HG02970 (cell line): Measurements from ENCODE around the gene VIPR2.

ENCODE experiments used
- ATAC-seq: cut with Tn5 transposase; IDR thresholded peaks from one replicate; pipeline ENCODE4 v1.9.1; 2021; ENCODE audit warnings: mild to moderate bottlenecking, moderate library complexity, moderate number of reproducible peaks; ENCODE audit not compliant: unreplicated experiment, low FRiP score

The VIPR2 gene

DNA sequence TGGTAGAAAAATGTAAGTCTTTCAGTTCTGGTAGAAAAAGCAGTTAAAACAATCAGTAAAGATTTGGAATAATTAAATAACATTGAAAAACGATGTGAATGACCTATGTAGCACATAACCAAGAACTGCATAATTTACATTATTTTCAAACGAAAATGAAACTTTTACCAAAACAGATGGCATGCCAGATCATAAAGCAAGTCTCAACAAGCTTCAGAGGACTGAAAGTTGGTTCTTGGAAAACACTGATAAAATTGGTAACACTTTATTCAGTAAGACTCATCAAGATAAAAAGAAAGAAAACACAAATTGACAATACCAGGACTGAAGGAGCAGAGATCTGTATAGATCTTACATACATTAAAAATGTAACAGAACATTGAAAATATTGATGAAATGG lies 92.8 kb downstream of the VIPR2 start:
- ATAC-seq, result no peak

DNA sequence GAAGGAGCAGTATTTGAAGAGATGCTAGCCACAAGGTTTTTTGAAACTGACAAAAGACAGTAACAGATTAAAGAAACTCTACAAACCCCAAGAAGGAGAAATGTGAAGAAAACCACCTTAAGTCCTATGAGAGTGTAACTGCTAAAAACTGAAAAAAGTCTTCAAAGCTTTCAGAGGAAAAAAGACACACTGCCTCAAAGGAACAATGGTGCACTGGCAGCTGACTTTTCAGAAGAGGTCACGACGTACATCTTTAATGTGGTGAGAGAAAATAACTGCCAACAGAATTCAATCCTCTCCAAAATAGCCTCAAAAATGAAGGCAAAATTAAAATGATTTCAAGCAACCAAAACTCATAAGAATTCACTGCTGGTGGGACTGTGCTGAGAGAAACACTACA lies 94.0 kb downstream of the VIPR2 start:
- no peak for ATAC-seq

DNA sequence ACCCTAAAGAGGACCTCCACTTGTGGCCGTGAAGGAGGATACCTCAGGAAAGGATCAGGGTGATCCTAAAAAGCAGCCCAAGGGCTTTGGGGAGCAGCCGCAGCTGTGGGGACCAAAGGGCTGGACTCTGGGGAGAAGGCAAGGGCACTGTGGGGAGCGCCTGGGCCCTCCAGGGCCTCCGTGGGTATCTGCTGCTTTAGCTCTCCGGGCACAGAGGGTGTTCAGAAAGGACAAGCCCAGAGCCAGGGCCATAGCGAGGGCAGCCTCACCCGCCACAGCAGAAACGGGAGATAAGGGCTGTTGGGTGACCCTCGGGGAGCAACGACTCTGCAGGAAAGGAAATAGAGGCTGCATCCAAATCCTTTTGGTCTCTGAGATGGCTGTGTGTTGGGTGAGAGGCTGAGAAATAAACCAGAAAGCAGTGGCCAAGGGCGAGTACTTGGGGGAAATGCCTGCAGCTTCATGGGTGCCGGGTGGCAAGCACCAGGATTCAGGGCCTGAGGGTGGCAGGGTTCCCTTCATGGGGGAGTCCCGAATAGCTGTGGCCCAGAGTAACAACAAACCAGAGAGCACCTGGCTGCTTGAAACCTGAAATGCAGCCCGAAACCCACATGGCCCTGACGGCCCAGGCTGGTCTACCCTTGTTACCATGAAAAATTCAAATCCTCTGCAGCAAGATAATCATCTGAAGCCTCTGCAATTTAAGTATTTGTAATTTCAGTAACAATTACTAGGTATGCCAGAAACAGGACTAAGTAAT lies 95.2 kb downstream of the VIPR2 start:
- ATAC-seq, result no peak

DNA sequence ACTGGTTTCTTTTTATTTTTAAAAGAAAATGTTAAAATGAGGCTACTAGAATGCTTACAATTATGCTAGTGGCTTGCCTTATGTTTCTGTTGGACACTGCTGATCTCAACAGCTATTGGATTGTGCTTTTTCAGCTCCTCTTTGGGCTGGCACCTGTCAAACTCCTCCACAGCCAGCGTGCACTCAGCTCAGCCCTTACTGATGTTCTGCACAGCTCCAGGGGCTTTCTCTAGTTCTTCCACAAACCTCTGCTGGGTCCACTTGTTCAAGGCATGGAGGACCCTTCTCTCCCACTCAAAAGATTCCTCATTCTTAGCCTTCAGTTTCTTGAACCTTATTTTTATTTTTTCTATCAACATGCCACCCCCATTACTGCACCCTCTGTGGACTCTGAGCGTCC lies 96.0 kb downstream of the VIPR2 start:
- ATAC-seq, result no peak

DNA sequence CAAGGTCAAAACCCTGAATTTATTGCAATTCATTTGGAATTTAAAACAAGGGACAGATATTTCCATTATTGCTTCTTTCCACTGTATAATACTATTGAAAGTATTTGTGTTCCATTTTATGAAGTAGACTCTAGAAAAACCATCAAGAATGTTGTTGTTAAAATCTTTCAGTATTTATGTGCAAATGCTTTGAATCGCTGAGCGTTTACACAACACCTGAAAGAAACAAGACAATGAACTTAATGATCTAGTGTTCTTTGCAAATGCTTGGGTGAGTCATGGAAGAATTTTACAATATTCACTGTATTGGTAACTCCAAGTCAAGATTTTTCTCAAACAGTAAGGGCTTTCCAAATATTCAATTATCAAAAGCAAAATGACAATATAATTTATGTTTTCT lies 97.1 kb downstream of the VIPR2 start:
- ATAC-seq, result no peak

DNA sequence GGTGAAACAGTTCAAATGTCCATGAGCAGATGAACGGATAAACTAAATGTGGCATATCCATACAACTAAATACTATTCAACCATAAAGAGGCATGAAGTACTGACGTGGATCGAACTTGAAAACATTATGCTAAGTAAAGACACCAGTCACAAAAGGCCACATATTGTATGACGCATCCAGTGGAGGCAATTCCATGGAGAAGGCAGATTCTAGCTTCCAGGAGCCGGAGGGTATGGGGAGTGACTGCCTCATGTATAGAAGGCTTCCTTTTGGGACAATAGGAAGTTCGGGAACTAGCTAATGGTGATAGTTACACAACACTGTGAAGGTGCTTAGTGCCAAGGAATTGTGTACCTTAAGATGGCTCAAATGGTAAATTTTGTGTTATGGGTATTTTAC lies 98.4 kb downstream of the VIPR2 start:
- no peak for ATAC-seq

DNA sequence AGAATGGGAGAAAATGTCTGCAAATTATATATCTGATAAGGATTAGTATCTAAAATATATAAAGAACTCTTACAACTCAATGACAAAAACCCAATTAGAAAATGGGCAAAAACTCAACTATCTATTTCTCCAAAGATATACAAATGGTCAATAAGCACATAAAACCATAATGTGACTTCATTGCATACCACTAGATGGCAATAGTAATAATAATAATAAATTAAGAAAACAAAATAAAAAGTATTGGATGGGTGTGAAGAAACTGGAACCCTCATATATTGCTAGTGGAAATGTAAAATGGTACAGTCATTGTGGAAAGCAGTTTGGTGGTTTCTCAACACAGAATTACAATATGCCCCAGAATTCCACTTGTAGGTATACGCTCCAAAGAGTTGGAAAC lies 98.8 kb downstream of the VIPR2 start:
- no peak for ATAC-seq

DNA sequence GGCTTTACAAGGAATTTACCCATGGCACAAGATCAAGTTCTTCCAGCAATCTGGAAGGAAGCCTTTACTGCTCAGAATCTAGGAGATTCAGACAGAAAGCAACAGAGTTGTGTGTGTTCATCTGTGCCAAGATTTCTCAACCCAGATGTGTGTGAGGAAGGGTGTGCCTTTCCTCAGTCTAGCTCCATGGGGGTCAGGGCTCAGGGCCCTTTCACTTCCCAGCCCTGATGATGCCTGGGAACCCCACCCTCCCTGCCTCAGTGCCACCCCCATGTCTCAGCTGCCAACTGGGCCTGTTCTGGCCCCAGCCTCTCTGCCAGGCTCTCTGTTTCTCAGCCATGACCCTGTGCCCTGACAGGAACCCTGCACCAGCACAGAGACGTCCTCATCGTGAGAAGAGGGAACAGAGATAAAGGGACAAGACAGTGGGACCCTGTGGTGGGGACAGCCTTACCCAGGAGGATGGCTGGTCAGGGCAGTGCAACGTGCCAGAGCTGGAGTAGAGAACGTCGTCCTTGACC lies 102.0 kb downstream of the VIPR2 start:
- no peak for ATAC-seq

DNA sequence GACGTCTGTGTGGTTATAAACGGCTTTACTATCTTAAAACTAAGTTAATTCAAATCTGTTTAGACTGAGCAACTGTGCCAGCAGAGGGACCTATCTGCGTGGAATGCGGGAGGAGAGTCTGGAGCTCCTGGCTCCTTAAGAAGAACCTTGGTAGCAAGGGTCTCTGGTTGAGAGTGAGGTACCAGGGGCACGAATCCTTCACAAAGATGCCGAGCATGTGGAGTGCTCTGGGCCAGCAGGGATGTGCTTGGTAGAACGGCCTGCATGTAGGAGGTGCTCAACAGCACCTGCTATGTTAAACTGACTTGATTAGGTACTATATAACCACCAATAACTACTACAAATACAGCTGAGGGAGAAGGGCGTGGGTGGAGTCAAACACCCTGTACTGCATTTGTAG lies 102.6 kb downstream of the VIPR2 start:
- no peak for ATAC-seq

DNA sequence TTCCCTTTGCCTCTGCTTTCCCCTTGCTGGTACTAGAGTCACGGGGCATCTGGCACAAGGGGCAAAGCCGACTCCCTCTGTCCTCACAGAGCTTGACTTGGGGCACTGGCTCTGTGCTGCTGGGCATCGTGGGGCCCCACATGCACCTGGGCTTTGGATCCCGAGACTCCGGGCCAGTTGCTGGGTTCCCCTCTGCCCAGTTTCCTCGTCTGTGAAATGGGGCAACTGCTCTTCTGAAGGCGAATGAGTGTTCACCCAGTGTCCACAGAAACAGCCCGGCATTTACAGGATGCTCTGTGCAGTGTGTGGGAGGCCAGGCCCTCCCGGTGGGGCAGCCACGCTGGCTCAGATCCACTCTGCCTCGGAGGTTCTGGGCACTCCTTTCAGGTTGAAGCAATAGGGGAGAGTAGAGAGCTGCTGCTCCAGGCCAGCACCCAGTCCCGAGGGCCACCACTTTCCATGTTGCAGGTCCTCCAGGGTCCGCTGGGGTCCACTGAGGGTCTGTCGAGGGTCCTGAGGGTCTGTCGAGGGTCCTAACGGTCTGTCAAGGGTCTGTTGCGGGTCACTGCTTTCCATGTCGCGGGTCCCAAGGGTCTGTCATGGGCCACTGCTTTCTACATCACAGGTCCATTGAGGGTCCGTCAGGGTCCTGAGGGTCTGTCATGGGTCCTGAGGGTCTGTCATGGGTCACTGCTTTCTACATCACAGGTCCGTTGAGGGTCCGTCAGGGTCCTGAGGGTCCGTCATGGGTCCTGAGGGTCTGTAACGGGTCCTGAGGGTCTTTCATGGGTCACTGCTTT lies 103.6 kb downstream of the VIPR2 start:
- no peak for ATAC-seq

DNA sequence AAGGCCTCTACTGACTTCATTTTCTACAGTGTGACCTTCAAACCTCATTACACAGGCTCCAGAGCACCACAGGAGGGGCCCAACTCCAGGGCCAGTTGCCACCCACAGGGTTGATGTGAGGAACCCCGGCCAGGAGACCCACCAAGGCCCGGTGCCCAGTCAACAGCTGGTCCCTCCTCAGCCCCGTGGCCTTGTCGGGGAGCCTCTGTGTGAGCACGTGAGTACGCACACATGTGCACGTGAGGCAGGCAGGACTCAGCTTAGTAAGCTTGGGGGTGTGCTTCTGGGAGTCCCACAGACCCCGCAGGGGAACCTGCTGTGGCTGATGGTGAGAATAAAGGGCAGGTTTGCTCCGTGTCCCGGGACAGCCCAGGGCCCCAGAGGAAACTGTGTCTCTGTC lies 104.5 kb downstream of the VIPR2 start:
- no peak for ATAC-seq

DNA sequence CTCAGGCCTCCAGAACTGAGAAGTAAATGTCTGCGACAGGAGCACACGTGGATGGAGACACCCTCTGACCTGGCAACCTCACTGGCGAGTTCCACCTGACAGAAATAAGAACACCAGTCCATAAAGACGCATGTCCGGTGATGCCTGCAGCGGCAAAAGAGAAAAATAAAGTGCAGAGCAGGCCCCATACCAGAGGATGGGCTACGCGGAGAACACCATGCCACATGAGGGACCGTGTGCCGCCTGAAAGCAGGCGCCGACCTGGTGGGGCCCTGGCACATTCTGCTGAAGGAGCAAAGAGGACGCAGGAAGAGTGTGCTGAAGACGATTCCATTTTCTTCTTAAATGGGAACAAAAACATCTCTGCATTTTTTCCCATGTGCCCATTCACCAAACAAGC lies 105.0 kb downstream of the VIPR2 start:
- ATAC-seq, result no peak

DNA sequence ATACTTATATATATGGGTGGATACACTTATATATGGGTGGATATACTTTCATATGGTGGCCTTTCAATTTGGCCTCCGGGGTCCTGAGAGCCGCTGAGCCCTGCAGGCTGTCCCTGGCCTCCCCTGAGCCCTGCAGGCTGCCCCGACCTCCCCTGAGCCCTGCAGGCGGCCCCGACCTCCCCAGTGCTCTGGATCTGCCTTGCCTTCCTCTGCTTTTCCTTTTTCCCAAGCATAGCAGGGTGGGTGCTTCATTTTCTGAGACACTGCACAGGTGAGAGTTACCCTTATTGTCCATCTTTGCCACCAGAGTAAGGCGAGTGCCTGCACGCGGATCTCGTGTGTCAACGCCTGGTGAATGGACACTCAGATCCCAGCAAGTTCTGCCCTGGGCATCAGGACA lies 106.6 kb downstream of the VIPR2 start:
- no peak for ATAC-seq

DNA sequence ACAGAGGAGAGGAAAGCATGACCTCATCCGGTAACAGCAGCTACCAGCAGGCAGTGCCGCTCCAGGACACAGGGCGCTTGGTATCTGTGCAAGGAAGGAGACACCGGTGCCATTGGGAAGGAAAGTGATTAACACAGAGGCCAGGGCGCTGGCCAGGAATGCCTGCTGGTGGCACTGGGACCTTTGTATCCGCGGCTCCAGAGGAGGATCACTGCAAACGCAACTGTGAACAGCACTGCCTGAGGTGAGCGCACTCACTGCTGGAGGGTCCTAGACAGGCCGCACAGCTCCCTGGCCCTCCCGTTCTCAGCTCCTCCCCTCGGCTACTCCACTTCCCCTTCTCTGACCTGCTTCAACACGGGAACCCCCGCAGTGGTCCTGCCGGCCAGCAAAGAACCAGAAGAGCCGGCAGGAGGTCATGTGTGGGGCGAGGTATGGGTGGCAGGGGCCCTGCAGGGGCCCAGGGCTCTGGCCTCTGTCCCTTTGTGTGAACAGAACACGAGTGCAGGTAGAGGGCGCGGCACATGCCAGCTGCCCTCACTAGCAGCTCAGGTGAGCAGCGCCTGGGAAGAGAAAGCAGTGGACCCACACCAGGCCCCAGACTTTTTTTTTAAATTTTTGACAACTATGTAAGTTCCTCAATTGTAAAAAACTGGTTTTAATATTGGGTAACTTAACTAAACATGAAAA lies 107.6 kb downstream of the VIPR2 start:
- no peak for ATAC-seq

DNA sequence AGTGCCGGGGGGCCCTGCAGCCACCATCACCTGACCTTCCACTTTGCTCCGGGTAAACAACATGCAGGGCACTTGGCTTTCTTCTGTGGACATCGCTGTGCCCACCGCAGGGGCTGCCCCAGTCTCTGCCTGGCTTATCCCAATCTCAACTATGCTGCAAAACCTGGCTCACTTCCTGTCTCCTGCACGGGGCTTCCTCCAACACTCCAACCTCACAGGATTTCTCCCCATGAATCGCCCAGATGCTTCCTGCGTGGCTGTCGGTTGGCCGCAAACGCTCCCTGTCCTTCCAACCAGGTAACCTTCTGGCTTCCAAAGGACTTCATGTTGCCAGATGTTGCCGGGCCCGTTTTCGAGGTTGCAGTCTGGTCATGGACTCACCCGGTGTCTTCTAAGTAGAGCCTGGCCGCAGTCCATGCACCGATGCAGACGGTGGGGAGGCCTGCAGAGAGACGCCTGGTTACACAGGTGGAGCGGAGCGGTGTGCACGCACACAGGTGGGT lies 109.0 kb downstream of the VIPR2 start:
- no peak for ATAC-seq

DNA sequence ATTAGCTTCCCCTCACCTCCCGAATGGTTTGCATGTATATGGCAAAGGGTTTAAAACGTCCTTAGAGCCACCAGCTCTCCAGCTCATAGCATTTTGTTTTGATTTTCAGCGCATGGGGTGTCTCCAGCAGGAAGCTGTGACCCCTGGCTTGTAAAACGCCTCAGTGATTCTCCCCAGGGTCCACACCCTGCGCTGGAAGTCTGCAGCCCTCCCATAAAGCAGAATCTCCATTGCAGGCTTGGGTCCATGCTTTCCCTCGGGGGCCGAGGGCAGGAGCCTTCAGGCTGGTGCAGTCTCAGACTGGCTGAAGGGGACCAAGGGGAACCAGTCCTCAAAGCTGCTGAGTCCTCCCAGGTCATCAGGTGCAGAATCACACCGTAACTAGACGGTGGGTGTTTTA lies 109.7 kb downstream of the VIPR2 start:
- ATAC-seq, result no peak

DNA sequence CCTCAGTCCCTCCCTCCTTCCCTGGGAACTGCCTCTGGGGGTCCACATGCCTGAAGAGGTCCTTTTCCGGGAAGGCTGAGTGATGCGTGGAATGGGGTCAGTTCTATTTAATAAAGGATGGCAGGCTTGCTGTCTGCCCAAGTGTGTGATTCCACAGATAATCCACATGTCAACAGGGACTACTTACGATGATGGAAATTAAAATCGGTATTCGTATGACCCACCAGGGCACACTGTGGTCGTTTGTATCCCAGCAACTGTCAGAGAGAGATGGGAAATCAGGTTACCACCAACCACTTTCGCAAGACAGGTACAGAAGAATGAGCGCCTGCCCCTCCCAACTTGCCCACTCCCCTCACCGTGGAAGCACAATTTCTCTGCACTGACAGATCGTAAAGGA lies 110.3 kb downstream of the VIPR2 start:
- no peak for ATAC-seq

DNA sequence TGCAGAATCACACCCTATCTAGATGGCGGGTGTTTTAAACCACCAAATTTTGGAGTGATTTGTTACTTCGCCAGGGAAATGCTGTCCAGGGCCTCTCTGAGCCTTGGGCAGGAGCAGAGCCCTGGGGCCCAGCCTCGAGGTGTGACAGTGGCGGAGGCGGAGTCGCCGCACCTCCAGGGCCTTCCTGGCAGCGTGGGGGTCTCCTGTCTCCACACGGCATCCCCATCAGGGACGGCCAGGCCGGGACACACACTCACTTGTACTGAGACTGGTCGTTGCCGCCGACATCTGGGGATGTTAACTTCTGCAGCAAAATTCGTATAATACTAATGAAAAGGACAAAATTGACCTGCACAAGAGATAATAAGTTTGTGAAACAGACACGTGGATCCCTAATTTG lies 110.7 kb downstream of the VIPR2 start:
- ATAC-seq, result no peak

DNA sequence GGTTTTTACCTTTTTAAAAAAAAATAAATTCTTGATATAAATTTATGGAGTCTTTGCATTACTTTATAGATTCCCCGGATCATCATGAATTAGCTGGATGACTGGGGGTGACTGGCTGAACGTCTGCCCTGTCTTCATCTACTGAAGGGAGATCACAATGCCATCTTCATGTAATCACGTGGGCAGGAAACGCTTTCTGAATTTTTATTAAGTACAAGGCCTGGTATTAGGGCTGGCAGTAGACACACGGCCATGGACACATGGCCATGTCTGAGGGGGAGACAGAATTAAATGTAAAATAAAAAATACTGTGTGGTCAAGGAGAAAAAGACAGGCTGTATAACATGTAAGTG lies 111.2 kb downstream of the VIPR2 start:
- ATAC-seq, result no peak

DNA sequence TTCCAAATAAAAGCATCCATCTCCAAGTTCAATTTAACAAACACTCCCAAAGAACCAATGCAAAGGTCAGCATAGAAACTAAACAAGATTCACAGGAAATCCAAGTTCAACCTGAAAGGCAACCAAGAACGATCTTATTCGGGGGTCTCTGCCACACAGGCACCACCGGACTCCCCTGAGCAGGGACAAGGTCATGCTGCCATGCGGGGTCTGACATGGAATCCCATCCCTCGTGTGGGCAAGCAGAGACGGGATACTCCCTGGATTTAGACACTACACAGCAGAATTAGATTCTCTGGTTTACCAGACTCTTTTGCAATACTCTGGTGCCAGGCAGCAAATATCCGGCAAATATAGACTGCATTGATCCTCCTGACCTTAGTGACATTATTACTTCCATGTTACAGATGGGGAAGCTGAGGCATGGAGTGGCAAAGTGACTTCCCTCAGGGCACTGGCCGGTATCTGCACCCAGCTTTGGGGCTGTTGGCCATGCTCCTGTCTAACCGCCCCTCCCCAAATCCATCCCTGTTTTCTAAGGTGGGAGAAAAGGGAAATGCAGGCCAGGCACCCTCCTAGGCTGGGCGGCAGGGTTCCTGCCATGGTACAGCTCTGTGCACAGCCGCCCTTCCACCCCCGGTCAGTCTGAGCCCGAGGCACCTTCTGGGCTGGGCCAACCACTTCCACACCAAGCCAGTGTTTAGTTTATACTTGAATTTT lies 111.8 kb downstream of the VIPR2 start:
- ATAC-seq, result no peak

DNA sequence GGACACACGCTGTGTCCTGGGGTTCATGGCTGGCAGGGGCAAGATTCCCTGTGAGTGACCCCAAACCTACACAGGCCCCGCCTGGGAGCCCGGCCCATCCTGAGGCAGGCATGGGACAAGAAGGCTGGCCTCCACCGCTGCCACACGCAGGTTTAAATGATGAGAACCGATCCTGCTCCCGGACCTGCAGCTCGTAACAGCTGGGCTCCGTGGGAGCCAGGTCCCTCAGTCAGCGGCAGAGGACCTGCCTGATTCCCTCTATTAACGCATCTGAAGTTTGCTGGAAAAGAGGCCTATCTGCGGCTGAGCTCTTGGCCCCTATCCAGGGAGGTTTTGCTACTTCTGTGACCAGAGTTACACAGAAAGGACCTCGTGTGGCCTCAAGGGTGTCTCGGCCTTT lies 112.3 kb downstream of the VIPR2 start:
- no peak for ATAC-seq
